ENCODE results near the gene GLOD4.

- TF ChIP-seq CTCF (conservative IDR thresholded peaks at IDR 0.05; ENCODE audit: low read depth, low read length) (peak; percentile 22; the same call in 1 of the 2 replicates), EZH2 (IDR thresholded peaks at IDR 0.05; ENCODE audit: low read length, unreplicated experiment) (no peak)
Observed at GRCh38 chr17:792277-792676, 10.2 kb upstream of the GLOD4 start.
